ENCODE measurements around the gene ZNF792. TPM values are rescaled to one million over a fixed set of nuclear protein-coding genes. Genes with fewer than 3 reads are reported as not detected.

Gene ZNF792
- total and polyA plus RNA-seq, 2 donors (not counting 1 experiment from before 2014, with no cell fraction given), result 3.8 to 11.2 TPM

DNA sequence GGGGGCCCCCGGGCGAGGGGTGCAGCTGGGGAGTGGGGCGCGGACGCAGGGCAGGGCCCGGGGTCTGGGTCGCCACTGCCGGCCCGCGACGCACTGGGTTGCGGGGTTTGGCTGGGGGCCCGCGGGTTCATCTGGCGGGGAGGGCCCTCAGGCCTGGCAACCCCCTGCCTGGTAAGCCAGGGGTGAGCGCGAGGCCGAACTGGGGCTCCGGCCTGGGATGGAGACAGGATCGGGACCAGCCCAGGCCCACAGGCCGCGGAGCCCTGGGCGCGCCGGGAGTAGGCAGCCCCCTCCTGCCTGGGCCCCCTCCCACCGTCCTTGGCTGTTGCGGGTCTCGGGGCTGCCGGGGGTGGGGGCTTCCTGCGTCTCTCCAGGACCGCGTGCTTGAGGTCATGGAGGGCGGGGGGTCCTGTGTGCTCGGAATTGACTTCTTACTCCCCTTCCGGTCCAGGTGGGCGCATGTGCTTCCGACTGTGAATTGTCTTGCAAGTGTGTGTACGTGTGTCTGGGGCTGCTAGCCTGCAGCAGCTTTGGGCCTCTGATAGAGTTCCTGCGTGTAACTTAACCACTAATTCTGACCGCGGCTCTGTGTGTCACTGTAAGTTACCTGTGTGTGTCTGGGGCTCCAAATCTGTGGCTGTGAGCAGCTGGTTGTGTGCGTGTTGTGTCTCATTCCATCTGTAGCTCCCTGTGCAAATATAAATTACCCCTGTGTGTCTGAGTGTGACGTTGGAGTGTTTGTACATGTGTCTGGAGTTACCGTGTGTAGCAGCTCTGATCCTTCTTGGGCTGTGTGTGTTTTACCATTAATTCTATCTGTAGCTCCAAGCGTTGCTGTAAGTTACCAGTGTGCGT, 36.8 kb upstream of the ZNF792 start:
- peaks cover 59% of the 10 kb centered on the region for H3K4me1 Mint-ChIP-seq
- ATAC-seq (ENCODE audit: low read depth), result peak; percentile 4
- Histone ChIP-seq H3K9ac (ENCODE audit: low read length) (peak overlapping the region; percentile 76), H3K36me3 (replicated peaks in 1 of 2; ENCODE audit: control extremely low read depth in 1 of 2, control insufficient read depth in 1 of 2, extremely low read depth in 1 of 2, insufficient read depth in 2 of 2, low read length in 1 of 2) (peaks cover 3 to 6% of the 10 kb centered on the region in 2 experiments), H2AFZ (ENCODE audit: insufficient read depth, low read depth, low read length, poor library complexity, severe bottlenecking) (peak overlapping the region; percentile 92), H3K4me2 (replicated peaks; ENCODE audit: low read depth, low read length, poor library complexity, severe bottlenecking) (peak overlapping the region; percentile 99), H3K4me1 (ENCODE audit: control insufficient read depth in 2 of 2, insufficient read depth in 2 of 2, low read length in 2 of 2) (peaks cover 47 to 67% of the 10 kb centered on the region in 2 donors), H3K4me3 (ENCODE audit: control extremely low read depth in 1 of 5, extremely low read depth in 1 of 5, insufficient read depth in 1 of 5, low read depth in 2 of 5, low read length in 4 of 5) (peak overlapping the region; percentile 66 to 84 (median 74)), H4K20me1 (ENCODE audit: control insufficient read depth, insufficient read depth, low read length, poor library complexity, severe bottlenecking) (peaks cover 33% of the 10 kb centered on the region), H3K27me3 (replicated peaks in 1 of 4; ENCODE audit: control extremely low read depth in 1 of 4, control insufficient read depth in 3 of 4, insufficient read depth in 4 of 4, low read length in 3 of 4) (no peaks in the 10 kb centered on the region), H3K79me2 (ENCODE audit: control insufficient read depth, insufficient read depth, low read length) (peaks cover 59% of the 10 kb centered on the region), H3K9me3 (ENCODE audit: control extremely low read depth in 1 of 3, control insufficient read depth in 2 of 3, insufficient read depth in 1 of 3, low read length in 2 of 3) (no peaks in the 10 kb centered on the region), H3K27ac (ENCODE audit: low read length in 2 of 2) (peak overlapping the region; percentile 68 to 84)
- TF ChIP-seq EZH2 (IDR thresholded peaks at IDR 0.05; ENCODE audit: borderline replicate concordance, insufficient read depth, low read depth, low read length, poor library complexity, severe bottlenecking), result no peak
- TF ChIP-seq, protein P1, sequence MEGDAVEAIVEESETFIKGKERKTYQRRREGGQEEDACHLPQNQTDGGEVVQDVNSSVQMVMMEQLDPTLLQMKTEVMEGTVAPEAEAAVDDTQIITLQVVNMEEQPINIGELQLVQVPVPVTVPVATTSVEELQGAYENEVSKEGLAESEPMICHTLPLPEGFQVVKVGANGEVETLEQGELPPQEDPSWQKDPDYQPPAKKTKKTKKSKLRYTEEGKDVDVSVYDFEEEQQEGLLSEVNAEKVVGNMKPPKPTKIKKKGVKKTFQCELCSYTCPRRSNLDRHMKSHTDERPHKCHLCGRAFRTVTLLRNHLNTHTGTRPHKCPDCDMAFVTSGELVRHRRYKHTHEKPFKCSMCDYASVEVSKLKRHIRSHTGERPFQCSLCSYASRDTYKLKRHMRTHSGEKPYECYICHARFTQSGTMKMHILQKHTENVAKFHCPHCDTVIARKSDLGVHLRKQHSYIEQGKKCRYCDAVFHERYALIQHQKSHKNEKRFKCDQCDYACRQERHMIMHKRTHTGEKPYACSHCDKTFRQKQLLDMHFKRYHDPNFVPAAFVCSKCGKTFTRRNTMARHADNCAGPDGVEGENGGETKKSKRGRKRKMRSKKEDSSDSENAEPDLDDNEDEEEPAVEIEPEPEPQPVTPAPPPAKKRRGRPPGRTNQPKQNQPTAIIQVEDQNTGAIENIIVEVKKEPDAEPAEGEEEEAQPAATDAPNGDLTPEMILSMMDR (IDR thresholded peaks at IDR 0.05), result no peak
- DNase-seq, result peak; percentile 65
- H3K27ac Mint-ChIP-seq, result peak overlapping the region; percentile 91
- WGBS (ENCODE audit: insufficient coverage), result under 1% methylated on average over 41 of the region's 46 CpGs
- CTCF ChIA-PET, result interaction anchor here (0.8 to 5.0 kb wide), 4 partner anchors 12 to 66 kb away, joined by 3 to 32 read pairs (median 4); no protein-coding TSS in a partner anchor
- H3K9me3 Mint-ChIP-seq (ENCODE audit: insufficient read depth), result no peaks in the 10 kb centered on the region
- intact Hi-C loops (cut with micrococcal nuclease), result loop anchor here (5.0 kb wide), 1 partner anchor 269 kb away; the partner anchor contains the start of gene ZNF181
- no peaks in the 10 kb centered on the region for H3K27me3 Mint-ChIP-seq
- peak overlapping the region; percentile 93 for H3K4me3 Mint-ChIP-seq
- POLR2A ChIA-PET, result interaction anchor here (1.2 kb wide), 1 partner anchor 28 kb away, joined by 3 read pairs; no protein-coding TSS in a partner anchor

Measured in B cell (primary cell).